Endometrial microvascular endothelial cells (primary cell): ENCODE measurements around the gene COG1. TPM values are rescaled to one million over a fixed set of nuclear protein-coding genes. Genes with fewer than 3 reads are reported as not detected.

ENCODE experiments used
- in situ Hi-C: cut with HindIII; loops from 2 replicates; pipeline ENCODE4 v1.10.0; 2017; ENCODE audit warnings: low sequenced_read_pairs, low pct_unique_long_range_greater_than_20kb; ENCODE audit errors: inconsistent ontology term
- total RNA-seq: library from RNA; depleted of rRNA; stranded (reverse); fragments of >200 nt; gene quantifications from one replicate; pipeline ENCODE4 v1.2.3, GENCODE V29; 2015; ENCODE audit errors: inconsistent ontology term

COG1 gene
- total RNA-seq, 1 donor from 2014 or later, result 32.5 TPM

DNA sequence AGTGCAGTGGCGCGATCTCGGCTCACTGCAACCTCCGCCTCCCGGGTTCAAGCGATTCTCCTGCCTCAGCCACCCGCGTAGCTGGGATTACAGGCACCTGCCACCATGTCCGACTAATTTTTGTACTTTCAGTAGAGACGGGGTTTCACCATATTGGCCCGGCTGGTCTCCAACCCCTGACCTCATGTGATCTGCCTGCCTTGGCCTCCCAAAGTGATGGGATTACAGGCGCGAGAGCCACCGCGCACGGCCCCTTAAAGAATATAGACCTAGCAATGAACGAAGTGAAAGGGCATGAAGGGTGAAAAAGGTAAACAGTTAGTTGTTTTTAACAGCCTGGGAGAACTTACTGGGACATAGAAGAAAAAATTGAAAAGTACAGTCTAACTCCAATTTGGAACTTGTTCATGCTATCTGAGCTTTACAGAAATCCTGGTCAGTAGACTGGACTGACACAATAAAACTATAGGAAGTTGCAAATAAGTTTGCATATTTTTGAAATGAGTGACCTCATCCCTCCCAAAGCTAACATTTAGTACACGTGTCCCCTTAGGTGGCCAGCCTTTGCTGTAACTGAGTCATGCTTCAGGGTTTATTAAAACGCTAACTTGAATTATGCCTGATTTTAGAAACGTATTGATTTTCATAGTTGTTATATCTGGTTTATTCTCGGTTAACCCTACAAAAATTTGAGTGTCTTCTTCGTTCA, 1.8 kb downstream of the COG1 start:
- in situ Hi-C loops, result no loop called here

GRCh38 chr17:73196500-73196899, 3.6 kb downstream of the COG1 start:
- in situ Hi-C loops, result no loop called here

- in situ Hi-C loops, result no loop called here
These were observed 4.3 kb downstream of the COG1 start for GRCh38 chr17:73197161-73197560.

- in situ Hi-C loops, result no loop called here
These were observed 5.5 kb downstream of the COG1 start for GRCh38 chr17:73198201-73198929.

DNA sequence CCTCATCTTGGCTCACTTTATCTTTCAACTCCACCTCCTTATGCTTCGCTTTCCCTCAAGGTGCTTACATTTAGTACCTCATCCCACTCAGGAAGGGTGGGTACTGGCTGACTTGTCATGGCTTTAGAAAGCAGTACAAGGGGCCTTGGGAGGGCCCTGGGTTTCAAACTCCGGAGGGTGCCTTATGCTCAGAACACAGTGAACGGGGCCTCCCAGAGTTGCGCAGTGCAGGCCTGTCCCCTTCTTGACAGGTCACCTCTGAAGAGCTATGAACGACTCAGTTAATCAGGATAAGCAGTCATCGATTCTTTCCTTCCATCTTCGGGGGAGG, 6.0 kb downstream of the COG1 start:
- in situ Hi-C loops, result no loop called here

GRCh38 chr17:73199751-73200317, 7.0 kb downstream of the COG1 start:
- in situ Hi-C loops, result no loop called here

DNA sequence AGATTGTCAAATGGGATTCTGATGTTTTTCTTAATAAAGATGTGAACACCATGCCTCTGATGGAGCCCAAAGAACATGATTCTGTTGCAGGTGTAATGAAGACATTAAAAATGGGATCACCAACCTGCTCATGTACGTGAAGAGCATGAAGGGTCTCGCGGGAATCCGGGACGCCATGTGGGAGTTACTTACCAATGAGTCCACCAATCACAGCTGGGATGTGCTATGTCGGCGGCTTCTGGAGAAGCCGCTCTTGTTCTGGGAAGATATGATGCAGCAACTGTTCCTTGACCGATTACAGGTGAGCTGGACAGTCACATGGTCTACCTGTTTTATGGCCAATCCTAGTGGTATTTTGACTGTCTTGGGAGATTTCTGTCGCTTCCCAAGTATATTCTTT, 7.6 kb downstream of the COG1 start:
- in situ Hi-C loops, result no loop called here

DNA sequence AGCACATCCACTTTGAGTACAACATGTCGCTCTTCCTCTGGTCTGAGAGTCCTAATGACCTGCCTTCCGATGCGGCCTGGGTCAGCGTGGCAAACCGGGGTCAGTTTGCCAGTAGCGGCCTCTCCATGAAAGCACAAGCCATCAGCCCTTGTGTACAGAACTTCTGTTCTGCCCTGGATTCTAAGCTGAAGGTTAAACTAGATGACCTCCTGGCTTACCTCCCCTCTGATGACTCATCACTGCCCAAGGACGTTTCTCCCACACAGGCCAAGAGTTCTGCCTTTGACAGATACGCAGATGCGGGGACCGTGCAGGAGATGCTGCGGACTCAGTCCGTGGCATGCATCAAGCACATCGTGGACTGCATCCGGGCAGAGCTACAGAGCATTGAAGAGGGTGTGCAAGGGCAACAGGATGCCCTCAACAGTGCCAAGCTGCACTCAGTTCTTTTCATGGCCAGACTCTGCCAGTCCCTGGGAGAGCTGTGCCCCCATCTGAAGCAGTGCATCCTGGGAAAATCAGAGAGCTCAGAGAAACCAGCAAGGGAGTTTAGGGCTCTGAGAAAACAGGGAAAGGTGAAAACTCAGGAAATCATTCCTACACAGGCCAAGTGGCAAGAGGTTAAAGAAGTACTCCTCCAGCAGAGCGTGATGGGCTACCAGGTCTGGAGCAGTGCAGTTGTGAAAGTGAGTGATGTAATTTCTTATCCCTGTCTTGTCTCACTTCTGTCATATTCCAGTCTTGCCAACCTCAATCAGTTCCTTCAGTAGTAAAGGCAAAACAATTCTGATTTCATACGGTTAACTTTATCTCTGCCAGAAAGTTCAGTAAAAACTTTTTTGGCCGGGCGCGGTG, 8.6 kb downstream of the COG1 start:
- in situ Hi-C loops, result no loop called here

- in situ Hi-C loops, result no loop called here
These were observed 10.4 kb downstream of the COG1 start for GRCh38 chr17:73203135-73203787.

GRCh38 chr17:73203788-73204479, 11.1 kb downstream of the COG1 start:
- in situ Hi-C loops, result no loop called here

DNA sequence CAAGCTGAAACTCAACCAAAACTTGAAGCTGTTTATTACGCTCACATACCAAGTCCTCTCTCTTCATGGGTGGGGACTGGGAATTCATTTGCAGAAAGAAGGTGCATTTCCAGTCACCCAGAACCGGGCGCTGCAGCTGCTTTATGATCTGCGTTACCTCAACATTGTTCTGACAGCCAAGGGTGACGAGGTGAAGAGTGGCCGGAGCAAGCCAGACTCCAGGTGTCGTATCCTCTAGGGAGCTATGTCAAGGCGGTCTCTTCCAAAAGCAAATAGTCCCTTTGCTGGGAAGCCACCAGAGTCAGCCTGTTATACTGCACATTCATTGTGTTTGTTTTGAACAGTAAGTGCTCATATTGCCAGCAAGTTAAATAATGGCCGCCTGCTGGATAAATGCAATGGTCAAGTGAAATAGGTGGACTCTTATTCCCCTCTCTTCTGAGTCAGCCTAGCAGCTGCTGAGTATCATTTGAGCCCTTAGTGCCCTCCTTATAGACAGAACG, 12.7 kb downstream of the COG1 start:
- in situ Hi-C loops, result no loop called here

DNA sequence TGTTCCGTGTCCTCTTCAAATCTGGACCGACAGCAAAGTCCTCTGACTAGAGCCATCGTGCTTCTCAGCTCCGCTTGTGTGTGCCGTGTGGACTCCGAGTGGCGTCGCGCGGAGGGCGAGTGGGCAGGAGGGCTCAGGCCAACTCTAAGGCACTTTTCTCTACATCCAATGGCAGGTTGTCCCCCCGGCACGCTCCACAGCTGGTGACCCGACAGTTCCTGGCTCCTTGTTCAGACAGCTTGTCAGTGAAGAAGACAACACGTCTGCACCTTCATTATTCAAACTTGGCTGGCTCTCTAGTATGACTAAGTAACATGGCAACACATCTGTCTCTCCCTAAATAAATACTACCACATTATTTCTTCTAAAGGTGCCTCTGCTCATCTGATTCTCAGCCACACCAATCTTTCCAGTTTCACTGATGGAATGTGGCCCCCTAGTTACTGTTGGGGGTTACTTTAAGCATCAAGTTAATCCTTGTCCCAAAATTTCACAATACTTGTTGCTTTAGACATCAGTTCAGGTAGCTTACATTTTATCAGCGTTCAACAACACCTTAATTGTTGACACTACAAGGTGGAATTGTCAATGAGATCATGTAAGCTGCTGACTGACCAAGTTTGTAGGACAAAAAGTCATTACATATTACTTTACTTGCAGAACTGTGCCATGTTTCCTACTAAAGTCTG, 15.4 kb downstream of the COG1 start:
- in situ Hi-C loops, result no loop called here

DNA sequence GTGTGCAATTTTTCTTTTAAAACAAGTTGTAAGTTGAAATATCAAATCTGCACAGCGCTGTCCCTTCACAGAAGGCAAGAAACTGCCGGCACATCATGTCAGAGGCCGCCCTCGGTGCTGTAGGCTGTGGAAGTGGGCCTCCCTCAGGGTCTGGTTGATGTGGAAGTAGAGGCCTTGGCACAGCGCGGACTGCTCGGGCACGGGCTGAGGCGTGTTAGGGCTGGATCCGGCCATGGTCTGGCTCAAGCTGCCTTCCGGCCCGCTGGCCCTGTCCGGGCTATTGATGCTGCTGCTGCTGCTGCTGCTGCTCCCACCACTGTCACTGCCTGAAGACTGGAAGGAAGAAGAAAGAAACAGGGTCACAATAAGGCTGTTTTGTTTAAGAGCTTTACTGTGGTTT, 16.6 kb downstream of the COG1 start:
- in situ Hi-C loops, result no loop called here

DNA sequence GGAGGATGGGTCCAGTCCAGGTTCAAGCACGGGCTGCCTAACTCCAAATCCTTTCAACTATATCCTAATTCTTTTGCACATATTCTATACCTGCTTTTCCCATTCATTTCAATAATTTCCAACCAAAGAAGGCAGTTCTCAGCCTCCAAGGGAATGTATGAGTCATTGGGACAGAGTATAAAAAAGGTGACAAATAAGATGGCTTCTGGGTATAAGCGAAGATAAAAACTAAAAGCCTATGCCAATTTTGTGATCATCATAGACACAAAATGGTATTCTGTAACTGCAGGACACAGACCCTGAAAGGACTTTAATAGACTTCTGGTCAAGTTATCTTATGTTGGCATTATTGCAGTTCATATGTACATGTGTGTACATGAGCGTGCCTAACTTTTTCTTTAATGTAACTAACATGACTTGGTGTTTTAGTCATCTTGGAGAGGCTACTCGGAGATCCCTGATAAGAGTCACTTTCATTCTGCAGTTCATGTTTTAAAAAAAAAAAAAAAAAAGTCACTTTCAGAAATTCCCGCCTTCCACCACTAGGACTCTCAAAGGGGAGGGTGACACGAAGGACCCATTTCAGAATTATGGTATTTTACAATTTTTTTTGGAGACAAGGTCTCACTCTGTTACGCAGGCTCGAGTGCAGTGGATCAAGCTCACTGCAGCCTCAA, 17.3 kb downstream of the COG1 start:
- in situ Hi-C loops, result no loop called here

DNA sequence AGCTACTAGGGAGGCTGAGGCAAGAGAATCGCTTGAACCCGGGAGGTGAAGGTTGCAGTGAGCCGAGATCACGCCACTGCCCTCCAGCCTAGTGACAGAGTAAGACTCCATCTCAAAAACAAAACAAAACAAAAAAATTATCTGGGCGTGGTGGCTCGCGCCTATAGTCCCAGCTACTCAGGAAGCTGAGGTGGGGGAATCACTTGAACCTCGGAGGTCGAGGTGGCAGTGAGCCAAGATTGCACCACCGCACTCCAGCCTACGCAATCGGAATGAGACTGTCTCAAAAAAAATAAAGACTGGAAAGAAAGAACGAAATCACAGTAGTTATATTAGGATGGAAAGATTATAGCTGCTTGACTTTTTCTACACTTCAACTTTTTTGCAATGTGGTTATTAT, 18.9 kb downstream of the COG1 start:
- in situ Hi-C loops, result no loop called here

DNA sequence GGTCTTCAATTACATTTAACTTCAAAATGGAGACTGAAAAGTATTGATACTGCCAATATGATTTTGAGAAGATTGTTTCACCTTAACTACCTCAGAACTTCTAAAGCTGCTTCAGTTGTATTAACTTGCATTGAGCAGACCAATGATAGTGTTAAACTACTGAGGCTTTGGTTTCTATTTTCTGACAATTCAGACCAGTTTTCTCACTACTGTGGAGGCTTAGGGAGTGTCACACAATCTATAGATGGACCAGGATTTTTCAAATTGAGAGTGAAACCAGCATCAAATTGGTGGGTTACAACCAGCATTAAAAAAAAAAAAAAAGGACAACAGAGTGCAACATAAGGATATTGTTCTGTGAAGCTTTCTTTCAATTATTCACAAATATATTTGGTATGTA, 21.2 kb downstream of the COG1 start:
- in situ Hi-C loops, result no loop called here

DNA sequence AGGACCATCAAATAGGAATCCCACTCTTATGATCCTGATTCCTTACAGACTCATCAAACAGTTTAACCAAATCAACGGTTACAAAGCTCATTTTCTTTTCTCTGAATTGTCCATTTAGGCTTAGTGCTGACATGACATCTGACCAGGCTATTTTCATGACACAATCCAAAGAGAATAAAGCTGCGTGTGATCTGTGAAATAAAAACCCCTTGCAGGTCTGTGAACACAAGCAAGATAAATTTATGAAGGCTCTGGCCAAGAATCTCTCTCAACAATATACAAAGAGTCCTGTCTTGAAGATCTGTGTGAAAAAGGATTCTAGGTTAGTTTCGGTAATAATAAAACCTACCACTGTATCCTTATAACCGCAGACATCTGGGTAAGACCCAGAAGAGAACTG, 22.0 kb downstream of the COG1 start:
- in situ Hi-C loops, result no loop called here
